HCT116 (cell line): Measurements from ENCODE around the gene ATRN.

Experiments used
- CTCF ChIP-seq, 3 experiments: fragments of 200-600 bp in 1 of 3; sonication (generic) in 1 of 3; IDR thresholded peaks in 2 of 3; conservative IDR thresholded peaks in 1 of 3; 2 replicates each; pipeline ENCODE4 v1.5.1; 2012 to 2017; ENCODE audit warnings: low read depth in 2 of 3, low read length in 2 of 3, antibody characterized with exemption in 1 of 3, borderline replicate concordance in 1 of 3, control low read depth in 1 of 3, mild to moderate bottlenecking in 1 of 3, mixed read lengths in 1 of 3, mixed run types in 1 of 3, moderate library complexity in 1 of 3; ENCODE audit not compliant: insufficient read depth in 1 of 3
- EGR1 ChIP-seq: IDR thresholded peaks from 2 replicates; pipeline ENCODE4 v1.6.1; 2012; ENCODE audit warnings: low read depth
- POLR2A ChIP-seq: IDR thresholded peaks from 2 replicates; pipeline ENCODE4 v1.7.0; 2011; ENCODE audit warnings: borderline replicate concordance; ENCODE audit not compliant: insufficient read depth, insufficient read length; ENCODE audit errors: extremely low read depth
- POLR2AphosphoS5 ChIP-seq: IDR thresholded peaks from 2 replicates; pipeline ENCODE4 v1.6.1; 2011; ENCODE audit warnings: mild to moderate bottlenecking, low read depth, low read length, moderate library complexity
- REST ChIP-seq: IDR thresholded peaks from 2 replicates; pipeline ENCODE4 v1.6.1; 2012; ENCODE audit warnings: low read depth

- TF ChIP-seq POLR2A (no peak), POLR2AphosphoS5 (no peak), EGR1 (no peak), CTCF (IDR thresholded peaks at IDR 0.05 in 2 of 3, conservative IDR thresholded peaks at IDR 0.05 in 1 of 3; ENCODE audit: borderline replicate concordance in 1 of 3, insufficient read depth in 1 of 3, low read depth in 2 of 3, low read length in 2 of 3) (no peak), REST (no peak)
Measured at GRCh38 chr20:3614466-3614865, 143.6 kb downstream of the ATRN start.
